HepG2 (cell line): ENCODE measurements around the gene GABRR2. TPM values are rescaled to one million over a fixed set of nuclear protein-coding genes. Genes with fewer than 3 reads are reported as not detected.

Experiments used
- GMEB2 ChIP-seq: IDR thresholded peaks from 2 replicates; pipeline ENCODE4 v1.6.1; 2016; ENCODE audit warnings: missing biosample characterization, missing genetic modification reagents, low read depth
- HOXA7 ChIP-seq: sonication (generic); formaldehyde crosslinking; IDR thresholded peaks from 2 replicates; pipeline ENCODE4 v1.8.1; 2022; ENCODE audit warnings: mild to moderate bottlenecking, missing genetic modification reagents, moderate library complexity
- IKZF1 ChIP-seq: fragments of 450-650 bp; IDR thresholded peaks from 2 replicates; pipeline ENCODE4 v1.7.1; 2016
- KAT8 ChIP-seq: IDR thresholded peaks from 2 replicates; pipeline ENCODE4 v1.6.1; 2016; ENCODE audit warnings: missing genetic modification reagents, missing compliant biosample characterization
- KIAA2018 ChIP-seq: sonication (generic); formaldehyde crosslinking; IDR thresholded peaks from 2 replicates; pipeline ENCODE4 v1.5.0; 2020; ENCODE audit warnings: mild to moderate bottlenecking, missing genetic modification reagents, borderline replicate concordance
- MIXL1 ChIP-seq: IDR thresholded peaks from 2 replicates; pipeline ENCODE4 v1.6.1; 2016
- MLX ChIP-seq: IDR thresholded peaks from 2 replicates; pipeline ENCODE4 v1.6.1; 2016
- REL ChIP-seq: sonication (generic); formaldehyde crosslinking; conservative IDR thresholded peaks from 2 replicates; pipeline ENCODE4 v1.8.0; 2022; ENCODE audit warnings: mild to moderate bottlenecking, missing genetic modification reagents, moderate library complexity
- SAP130 ChIP-seq: IDR thresholded peaks from 2 replicates; pipeline ENCODE4 v1.6.1; 2016; ENCODE audit warnings: low read depth
- SMAD1 ChIP-seq: sonication (generic); formaldehyde crosslinking; IDR thresholded peaks from 2 replicates; pipeline ENCODE4 v1.4.0; 2020; ENCODE audit warnings: missing genetic modification reagents, low read depth, mild to moderate bottlenecking, borderline replicate concordance
- YY1 ChIP-seq: IDR thresholded peaks from 2 replicates; pipeline ENCODE4 v1.6.1; 2011; ENCODE audit warnings: low read length, low read depth, moderate library complexity, mild to moderate bottlenecking; ENCODE audit not compliant: insufficient read depth, insufficient replicate concordance
- ZIK1 ChIP-seq: sonication (generic); formaldehyde crosslinking; IDR thresholded peaks from 2 replicates; pipeline ENCODE4 v1.5.0; 2020; ENCODE audit warnings: mild to moderate bottlenecking, low read depth, missing genetic modification reagents, borderline replicate concordance
- ZNF230 ChIP-seq: sonication (generic); formaldehyde crosslinking; IDR thresholded peaks from 2 replicates; pipeline ENCODE4 v1.4.0; 2020; ENCODE audit warnings: mild to moderate bottlenecking, missing genetic modification reagents
- ZNF510 ChIP-seq: sonication (generic); formaldehyde crosslinking; IDR thresholded peaks from 2 replicates; pipeline ENCODE4 v1.4.0; 2020; ENCODE audit warnings: low read depth, mild to moderate bottlenecking, missing genetic modification reagents
- ZNF556 ChIP-seq: sonication (generic); formaldehyde crosslinking; IDR thresholded peaks from 2 replicates; pipeline ENCODE4 v1.4.0; 2020; ENCODE audit warnings: mild to moderate bottlenecking, missing genetic modification reagents, borderline replicate concordance
- ZNF746 ChIP-seq: sonication (generic); formaldehyde crosslinking; IDR thresholded peaks from 2 replicates; pipeline ENCODE4 v1.8.0; 2022; ENCODE audit warnings: mild to moderate bottlenecking, missing genetic modification reagents
- polyA plus RNA-seq, 8 experiments: library from polyadenylated mRNA; depleted of rRNA in 3 of 8; stranded (reverse) in 7 of 8; unstranded in 1 of 8; fragments of >200 nt; fragmentation: Illumina TruSeq in 4 of 8; extraction: Trizol in 4 of 8; gene quantifications; 2 replicates each; pipeline versions ENCODE4 v1.2.1 to v1.2.3, GENCODE V29; 2011 to 2016; ENCODE audit warnings: low read depth in 4 of 8, missing spikeins in 1 of 8, mixed read lengths in 1 of 8; ENCODE audit not compliant: insufficient read depth in 1 of 8
- total RNA-seq, 5 experiments: library from RNA; depleted of rRNA; stranded (reverse); fragments of >200 nt; fragmentation: Illumina TruSeq; extraction: Trizol; gene quantifications; 2 replicates each; pipeline ENCODE4 v1.2.3, GENCODE V29; 2016; ENCODE audit warnings: low read depth in 1 of 5

The GABRR2 gene
- total and polyA plus RNA-seq, 2 of the 13 experiments (the other 11 are each of a cell fraction or from before 2014, with no cell fraction given) = 0.13 TPM; not detected in 1

GRCh38 chr6:89299466-89299850 is 15.6 kb downstream of the GABRR2 start (continued):
- TF ChIP-seq KIAA2018 (CRISPR knock-in tag) (no peak), SMAD1 (CRISPR knock-in tag) (no peak), GMEB2 (CRISPR knock-in tag) (no peak), MIXL1 (CRISPR knock-in tag) (no peak), SAP130 (no peak), REL (CRISPR knock-in tag) (no peak), ZNF746 (no peak), ZNF230 (CRISPR knock-in tag) (no peak), MLX (CRISPR knock-in tag) (no peak), KAT8 (CRISPR knock-in tag) (no peak), ZNF510 (no peak), ZIK1 (no peak), HOXA7 (CRISPR knock-in tag) (no peak), YY1 (no peak), ZNF556 (CRISPR knock-in tag) (no peak), IKZF1 (no peak)
